COLO668 (cell line): ENCODE measurements around the gene SETD2.

ENCODE experiments used
- DNase-seq: peaks from one replicate; lab custom pipeline; 2025; ENCODE audit not compliant: unreplicated experiment; lab: John Stamatoyannopoulos, UW

SETD2 gene

DNA sequence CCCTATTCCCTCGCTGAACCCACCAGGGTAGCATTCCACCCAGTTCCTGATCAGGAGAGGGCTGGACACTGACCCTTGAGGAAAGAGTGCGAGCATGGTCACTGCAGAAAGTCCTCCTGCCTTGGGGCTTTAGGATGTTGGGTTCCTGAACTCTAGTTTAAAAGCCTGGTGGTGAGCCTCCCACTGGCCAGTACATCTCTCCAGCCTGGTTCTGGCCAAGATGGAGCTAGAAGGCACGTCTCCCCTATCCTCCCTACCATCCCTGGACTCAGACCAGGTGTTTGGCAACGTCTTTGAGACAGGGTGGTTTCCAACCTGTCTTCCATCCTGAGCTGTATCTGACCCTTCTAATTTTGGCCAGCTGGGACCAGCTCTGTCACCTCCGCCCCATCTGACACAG lies 153.0 kb downstream of the SETD2 start:
- no peak for DNase-seq

DNA sequence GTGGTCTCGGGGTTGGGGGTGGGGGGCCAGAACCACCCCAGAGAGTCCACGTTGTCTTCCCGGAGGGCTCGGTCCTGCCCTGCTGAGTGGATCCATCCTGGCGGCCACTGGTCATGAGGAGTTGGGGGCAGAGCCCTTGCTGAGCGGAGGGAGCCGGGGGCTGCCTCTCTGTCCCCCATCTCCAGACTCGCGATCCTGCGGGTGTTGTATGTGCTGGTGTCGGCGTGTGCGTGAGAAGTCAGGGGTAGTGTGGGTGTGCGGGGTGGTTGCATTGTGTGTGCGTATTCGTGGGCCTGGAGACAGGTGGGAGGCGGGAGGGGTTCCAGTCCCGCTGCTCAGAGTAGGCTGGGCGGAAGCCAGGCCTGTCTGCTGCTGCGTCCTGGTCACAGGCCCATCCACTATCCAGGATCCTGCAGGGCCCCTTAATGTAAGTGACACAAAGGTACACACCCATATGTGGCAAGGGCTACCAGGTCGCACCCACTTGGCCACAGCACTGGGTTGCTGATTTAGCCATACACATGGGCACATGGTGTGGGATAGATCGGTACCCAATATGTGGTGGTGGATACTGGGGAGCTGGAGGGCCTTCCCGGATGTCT lies 153.7 kb downstream of the SETD2 start:
- DNase-seq = no peak

DNA sequence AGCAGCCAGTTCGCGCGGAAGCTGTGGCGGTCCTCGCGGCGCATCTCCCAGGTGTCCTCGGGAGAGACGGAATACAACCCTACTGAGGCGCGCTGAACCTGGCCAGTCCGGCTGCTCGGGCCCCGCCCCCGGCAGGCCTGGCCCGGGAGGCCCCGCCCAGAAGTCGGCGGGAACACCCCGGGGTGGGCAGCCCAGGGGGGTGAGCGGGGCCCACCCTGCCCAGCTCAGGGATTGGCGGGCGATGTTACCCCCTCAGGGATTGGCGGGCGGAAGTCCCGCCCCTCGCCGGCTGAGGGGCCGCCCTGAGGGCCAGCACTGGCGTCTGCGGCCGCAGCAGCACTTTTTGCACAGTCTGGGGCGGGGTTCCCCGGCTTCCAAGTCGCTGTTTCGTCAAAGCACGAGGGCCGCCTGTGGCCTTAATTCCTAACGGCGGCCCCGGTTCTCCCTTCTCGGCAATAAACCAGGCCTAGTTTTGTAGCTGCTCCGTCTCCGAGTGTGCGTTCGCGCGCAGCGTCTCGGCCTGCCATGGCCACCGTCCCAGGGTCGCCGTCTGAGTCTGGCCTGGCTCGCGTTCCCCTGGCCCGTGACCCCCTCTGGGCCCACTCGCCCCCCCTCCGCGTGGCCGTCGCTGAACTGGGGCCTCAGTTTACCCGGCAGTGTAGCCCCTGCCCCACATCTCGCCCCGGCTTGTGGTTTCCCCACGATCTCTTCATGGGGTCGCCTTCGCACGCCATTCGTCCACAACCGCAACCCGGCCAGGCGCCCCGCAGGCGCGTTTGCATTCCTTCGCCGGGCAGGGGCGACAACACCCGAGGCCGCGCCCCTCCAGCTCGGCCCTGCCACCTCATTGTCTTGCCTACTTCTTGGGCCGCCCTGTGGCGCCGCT lies 154.4 kb downstream of the SETD2 start:
- DNase-seq = no peak

DNA sequence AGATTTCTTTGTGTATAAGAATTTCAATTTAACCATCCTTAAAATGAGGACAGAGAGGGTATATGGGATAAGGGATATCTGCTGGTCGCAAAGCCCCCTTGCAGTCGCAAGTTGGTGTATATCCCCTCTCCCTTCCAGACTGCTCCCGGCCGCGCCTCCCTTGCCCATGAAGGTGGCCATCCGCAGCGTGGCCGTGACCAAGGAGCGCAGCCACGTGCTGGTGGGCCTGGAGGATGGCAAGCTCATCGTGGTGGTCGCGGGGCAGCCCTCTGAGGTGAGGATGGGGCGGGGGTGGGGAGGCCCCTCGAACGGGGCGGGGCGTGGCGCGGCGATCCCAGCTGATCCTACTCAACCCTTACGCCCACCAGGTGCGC lies 155.1 kb downstream of the SETD2 start:
- no peak for DNase-seq

DNA sequence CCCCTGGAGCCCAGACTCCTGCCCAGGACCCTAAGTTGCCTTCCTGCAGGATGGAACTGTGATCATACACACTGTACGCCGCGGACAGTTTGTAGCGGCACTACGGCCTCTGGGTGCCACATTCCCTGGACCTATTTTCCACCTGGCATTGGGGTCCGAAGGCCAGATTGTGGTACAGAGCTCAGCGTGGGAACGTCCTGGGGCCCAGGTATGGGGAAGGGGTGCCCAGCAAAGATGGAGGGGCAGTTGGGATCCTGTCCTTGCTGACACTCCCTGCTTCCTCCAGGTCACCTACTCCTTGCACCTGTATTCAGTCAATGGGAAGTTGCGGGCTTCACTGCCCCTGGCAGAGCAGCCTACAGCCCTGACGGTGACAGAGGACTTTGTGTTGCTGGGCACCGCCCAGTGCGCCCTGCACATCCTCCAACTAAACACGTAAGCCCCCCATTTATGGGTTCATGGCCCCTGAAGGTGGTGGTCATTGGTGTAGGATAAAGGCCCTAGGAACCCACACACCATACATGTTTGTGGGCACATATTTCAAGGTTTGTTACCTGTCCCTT lies 155.6 kb downstream of the SETD2 start:
- no peak for DNase-seq

DNA sequence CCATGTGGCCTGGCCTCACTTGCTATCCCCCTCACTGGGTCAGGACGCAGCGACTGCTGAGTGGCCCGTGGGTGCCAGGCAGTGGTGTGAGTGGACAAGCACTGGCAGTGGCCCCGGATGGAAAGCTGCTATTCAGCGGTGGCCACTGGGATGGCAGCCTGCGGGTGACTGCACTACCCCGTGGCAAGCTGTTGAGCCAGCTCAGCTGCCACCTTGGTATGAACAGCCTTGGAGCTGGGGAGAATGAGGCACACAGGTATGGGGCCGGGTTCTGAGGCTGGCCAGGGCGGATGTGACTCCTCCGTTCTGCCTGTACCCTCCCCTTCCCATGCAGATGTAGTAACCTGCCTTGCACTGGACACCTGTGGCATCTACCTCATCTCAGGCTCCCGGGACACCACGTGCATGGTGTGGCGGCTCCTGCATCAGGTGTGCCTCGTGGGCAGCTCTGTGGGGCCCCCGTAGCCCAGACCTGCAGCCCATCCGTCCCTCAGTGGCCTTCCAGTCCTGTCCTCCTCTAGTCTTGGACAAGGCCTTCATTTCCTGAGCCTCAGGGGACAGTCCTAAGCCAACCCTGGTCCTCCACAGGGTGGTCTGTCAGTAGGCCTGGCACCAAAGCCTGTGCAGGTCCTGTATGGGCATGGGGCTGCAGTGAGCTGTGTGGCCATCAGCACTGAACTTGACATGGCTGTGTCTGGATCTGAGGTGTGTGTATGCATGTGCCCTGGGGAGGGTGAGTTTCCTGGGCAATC lies 156.3 kb downstream of the SETD2 start:
- DNase-seq = no peak

DNA sequence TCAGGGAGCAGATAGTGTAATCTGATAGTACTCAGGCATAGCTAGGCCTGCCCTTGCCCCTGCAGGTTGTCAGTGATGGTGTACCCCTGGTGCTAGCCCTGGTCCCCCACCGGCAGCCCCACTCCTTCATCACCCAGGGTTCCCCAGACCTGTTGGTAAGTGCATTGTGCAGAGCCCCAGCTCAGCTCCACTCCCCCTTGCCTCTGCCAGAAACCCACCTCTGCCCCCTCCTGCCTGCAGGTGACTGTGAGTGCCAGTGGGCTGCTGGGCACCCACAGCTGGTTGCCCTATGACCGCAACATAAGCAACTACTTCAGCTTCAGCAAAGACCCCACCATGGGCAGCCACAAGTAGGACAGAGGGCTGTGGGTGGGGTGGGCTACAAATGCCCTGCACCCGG lies 156.9 kb downstream of the SETD2 start:
- no peak for DNase-seq

DNA sequence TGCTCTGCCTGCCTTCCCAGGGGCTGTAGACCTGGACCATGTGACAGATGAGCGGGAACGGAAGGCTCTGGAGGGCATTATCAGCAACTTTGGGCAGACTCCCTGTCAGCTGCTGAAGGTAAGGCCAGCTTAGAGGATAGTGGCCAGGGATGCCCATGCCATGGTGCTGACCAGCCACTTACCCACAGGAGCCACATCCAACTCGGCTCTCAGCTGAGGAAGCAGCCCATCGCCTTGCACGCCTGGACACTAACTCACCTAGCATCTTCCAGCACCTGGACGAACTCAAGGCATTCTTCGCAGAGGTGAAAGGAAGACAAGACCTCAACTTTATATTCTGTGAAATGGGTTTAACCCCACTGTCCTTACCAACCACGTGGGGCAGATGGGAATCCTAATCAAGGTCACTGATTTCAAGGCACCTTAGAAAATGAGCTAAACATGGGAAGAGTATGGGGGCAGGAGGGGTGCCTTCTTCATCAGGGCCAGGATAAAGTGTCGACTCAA lies 157.7 kb downstream of the SETD2 start:
- no peak for DNase-seq

DNA sequence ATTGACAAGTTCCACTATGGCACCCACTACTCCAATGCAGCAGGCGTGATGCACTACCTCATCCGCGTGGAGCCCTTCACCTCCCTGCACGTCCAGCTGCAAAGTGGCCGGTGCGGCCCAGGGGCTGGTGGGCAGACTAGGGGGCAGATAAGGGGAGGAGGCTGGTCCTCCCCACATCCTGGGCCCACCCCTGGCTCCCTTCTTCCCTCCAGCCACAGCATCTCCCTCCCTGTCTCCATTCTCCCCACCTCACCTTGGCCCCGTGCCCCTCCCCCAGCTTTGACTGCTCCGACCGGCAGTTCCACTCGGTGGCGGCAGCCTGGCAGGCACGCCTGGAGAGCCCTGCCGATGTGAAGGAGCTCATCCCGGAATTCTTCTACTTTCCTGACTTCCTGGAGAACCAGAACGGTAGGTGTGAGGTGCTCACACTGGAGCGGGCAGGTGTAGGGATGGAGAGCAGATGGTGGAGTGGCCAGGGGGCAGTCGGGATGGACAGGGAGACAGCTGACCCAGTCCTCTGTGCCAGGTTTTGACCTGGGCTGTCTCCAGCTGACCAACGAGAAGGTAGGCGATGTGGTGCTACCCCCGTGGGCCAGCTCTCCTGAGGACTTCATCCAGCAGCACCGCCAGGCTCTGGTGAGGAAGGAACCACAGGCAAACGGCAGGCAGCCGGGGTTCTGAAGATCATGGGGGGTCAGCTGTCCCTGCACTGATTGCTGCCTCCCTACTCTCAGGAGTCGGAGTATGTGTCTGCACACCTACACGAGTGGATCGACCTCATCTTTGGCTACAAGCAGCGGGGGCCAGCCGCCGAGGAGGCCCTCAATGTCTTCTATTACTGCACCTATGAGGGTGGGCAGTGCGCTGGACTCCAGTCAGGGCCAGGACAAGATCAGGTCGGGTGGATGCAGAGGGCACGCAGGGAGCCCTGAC lies 158.4 kb downstream of the SETD2 start:
- DNase-seq = no peak

DNA sequence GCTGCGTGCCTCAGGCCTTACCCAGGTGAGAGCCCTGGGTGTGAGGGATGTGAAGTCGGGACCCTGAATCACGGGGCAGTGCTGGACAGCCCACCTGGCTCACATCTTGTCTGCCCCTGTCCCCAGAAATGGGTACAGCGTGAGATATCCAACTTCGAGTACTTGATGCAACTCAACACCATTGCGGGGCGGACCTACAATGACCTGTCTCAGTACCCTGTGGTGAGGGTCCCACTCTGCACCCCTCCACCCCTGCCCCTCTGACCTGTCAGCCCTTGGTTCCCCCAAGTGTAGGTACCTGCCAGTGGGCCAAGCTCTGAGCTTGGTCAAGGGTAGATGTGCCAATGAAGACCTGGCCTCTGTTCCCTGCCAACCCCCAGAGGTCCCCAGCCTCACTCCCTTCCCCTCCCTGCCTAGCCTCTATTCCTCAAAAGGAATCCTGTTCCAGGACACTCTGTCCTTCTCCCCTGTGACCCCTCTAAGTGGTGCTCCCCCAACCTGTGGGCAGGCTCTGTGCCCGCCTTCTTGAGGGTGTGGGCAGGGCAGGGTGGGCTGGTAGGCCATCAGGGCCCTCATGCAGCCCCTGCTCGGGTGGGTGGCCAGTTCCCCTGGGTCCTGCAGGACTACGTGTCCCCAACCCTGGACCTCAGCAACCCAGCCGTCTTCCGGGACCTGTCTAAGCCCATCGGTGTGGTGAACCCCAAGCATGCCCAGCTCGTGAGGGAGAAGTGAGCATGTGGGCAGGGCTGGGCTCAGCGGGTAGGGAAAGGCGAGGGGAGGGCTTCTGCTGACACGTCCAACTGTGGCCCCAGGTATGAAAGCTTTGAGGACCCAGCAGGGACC lies 159.3 kb downstream of the SETD2 start:
- DNase-seq = no peak

DNA sequence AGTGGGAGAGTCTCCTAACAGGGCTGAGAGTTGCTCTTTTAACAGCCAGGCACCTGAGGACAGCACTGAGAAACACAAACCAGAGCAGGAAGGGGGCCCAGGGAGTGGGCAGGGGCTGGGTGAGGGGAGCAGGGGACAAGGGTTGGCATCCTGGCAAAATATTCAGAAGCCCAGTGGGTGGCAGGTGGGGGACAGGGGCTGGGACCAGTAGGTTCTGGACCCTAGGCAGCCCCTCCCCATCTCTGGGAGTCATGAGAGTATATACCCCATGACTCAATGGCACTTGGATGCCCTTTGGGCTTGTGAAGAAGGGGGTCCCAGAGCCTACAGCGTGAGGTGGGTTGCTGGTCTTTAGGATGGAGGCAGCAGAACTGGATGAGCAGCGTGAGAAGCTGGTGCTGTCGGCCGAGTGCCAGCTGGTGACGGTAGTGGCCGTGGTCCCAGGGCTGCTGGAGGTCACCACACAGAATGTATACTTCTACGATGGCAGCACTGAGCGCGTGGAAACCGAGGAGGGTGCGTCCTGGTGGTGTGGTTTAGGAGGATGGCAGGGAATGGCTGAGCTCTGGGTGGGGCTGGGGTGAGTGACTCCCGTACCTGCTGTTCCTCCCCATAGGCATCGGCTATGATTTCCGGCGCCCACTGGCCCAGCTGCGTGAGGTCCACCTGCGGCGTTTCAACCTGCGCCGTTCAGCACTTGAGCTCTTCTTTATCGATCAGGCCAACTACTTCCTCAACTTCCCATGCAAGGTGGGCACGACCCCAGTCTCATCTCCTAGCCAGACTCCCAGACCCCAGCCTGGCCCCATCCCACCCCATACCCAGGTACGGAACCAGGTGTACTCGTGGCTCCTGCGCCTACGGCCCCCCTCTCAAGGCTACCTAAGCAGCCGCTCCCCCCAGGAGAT lies 160.2 kb downstream of the SETD2 start:
- no peak for DNase-seq

DNA sequence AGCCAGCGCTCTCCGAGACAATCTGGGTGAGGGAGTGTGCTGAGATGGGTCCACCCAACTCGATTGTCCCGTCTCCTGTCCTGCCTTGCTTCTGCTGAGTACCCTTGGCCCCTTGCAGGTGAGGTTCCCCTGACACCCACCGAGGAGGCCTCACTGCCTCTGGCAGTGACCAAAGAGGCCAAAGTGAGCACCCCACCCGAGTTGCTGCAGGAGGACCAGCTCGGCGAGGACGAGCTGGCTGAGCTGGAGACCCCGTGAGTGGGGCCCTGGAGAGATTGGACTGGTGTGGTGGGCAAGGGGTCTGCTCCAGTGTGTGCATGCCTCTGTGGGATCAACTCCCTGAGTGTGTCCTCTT lies 160.9 kb downstream of the SETD2 start:
- DNase-seq = no peak

DNA sequence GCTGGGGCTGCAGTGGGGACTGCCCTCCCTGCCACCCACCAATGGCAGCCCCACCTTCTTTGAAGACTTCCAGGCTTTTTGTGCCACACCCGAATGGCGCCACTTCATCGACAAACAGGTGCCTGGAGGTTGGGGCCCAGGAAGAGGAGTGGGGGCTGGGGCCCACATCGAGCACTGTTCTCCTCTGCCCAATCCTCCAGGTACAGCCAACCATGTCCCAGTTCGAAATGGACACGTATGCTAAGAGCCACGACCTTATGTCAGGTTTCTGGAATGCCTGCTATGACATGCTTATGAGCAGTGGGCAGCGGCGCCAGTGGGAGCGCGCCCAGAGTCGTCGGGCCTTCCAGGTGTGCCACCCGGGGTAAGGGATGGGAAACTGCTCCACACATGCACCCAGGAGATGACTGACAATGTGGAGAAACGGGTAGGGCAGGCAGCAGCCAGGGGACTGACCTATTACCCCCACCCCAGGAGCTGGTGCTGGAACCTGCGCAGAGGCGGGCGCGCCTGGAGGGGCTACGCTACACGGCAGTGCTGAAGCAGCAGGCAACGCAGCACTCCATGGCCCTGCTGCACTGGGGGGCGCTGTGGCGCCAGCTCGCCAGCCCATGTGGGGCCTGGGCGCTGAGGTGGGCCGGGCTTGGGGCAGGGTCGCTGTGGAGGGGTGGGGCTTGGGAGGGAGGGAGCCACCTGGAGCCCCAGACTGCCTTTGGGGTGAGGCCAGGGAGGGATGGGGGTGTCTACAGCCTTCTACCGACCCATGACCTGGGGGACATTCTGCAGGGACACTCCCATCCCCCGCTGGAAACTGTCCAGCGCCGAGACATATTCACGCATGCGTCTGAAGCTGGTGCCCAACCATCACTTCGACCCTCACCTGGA lies 161.5 kb downstream of the SETD2 start:
- no peak for DNase-seq

DNA sequence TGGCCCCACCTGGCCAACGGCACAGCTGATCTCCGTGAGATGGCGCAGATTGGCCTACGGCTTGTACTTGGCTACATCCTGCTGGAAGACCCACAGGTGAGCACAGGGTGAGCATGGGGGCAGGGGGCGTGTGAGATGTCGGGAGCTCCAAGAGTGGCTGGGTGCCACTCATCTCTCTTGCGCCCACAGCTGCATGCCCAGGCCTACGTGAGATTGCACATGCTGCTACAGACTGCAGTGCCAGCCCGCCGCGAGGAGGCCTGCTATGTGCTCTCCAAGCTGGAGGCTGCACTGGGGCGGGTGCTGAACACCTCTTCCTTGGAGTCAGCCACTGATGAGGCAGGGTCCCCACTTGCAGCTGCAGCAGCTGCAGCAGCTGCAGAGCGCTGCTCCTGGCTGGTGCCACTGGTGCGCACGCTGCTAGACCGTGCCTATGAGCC lies 162.2 kb downstream of the SETD2 start:
- DNase-seq = no peak

DNA sequence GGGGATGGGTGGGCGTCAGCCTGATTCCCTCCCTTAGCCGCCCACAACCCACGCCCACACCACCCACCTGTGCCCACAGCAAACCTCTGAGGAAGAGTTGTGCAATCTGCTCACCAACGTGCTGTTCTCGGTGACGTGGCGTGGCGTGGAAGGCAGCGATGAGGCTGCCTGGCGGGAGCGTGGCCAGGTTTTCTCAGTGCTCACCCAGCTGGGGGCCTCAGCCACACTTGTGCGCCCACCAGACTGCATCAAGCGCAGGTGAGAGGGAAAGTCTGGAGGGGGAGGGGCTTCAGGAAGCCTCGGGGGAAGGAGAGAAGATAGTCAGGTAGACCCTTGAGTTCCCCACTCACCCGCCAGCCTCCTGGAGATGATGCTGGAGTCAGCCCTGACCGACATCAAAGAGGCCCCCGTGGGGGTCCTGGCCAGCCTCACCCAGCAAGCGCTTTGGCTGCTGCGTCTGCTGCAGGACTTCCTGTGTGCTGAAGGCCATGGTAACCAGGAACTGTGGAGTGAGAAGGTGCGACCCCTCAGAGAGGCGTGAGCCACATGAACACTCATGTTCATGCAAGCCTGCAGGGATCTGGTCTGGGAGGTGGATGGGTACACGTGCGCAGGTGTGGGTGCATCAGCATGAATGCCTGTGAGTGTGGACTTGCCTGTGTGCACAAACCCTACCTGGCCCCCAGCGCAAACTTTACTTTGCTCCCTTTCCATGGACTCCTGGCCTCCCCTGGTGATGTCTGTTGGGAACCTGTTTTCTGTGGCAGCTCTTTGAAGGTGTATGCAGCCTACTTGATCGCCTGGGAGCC lies 162.8 kb downstream of the SETD2 start:
- DNase-seq = no peak

DNA sequence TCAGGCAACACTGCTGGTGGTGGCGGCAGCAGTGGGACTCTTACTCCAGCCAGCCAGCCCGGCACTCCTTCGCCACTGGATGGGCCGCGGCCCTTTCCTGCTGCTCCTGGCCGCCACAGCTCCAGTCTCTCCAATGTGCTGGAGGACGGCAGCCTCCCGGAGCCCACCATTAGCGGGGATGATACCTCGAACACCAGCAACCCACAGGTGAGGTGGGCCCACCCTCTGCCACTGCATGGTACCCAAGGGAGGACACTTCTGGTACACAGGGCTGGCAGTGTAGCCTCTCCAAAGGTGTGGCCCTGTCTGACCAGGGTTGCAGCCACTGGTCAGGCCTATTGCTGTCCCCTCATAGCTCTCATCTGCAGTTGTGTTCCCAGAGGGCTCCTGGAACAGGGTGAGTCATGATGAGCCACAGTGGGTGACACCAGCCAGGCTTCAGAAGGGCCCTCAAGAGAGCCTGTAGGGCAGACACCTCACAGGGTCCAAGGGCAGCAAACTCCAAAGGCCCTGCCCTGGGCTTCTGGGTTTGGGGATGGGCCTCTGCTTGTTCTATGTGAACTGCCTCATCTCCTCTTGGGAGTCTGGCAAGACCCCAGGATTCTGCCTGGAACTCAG lies 163.6 kb downstream of the SETD2 start:
- no peak for DNase-seq
